NCI-H2227 treated with DMSO at 0.1 percent for 48 hours (cell line): ENCODE data around the gene ITGAE.
"Not testable (repeated sequence)": the region's sequence is repeated elsewhere in the genome, so short reads cannot be mapped to it uniquely, and the experiment has no call there.

Experiments
- DNase-seq: peaks from one replicate; lab custom pipeline; 2025; lab: John Stamatoyannopoulos, UW

Gene ITGAE

GRCh38 chr17:3761036-3761917 lies 39.7 kb downstream of the ITGAE start:
- no peak for DNase-seq

GRCh38 chr17:3759597-3760216 lies 41.3 kb downstream of the ITGAE start:
- DNase-seq, result no peak

GRCh38 chr17:3755335-3756030 lies 45.5 kb downstream of the ITGAE start:
- no peak for DNase-seq

GRCh38 chr17:3754458-3755334 lies 46.3 kb downstream of the ITGAE start:
- peak; percentile 9 for DNase-seq

GRCh38 chr17:3754066-3754457 lies 46.9 kb downstream of the ITGAE start:
- no peak for DNase-seq

GRCh38 chr17:3753624-3754023 lies 47.4 kb downstream of the ITGAE start:
- no peak for DNase-seq

- no peak for DNase-seq
Measured at GRCh38 chr17:3751836-3752235, 49.2 kb downstream of the ITGAE start.

- no peak for DNase-seq
Measured at GRCh38 chr17:3750926-3751325, 50.1 kb downstream of the ITGAE start.

- DNase-seq, result no peak
Measured at GRCh38 chr17:3750296-3750695, 50.7 kb downstream of the ITGAE start.

- no peak for DNase-seq
Measured at GRCh38 chr17:3748576-3748975, 52.4 kb downstream of the ITGAE start.

- DNase-seq, result no peak
Measured at GRCh38 chr17:3747805-3748204, 53.2 kb downstream of the ITGAE start.

- no peak for DNase-seq
Measured at GRCh38 chr17:3745071-3745470, 55.9 kb downstream of the ITGAE start.

GRCh38 chr17:3744014-3744413 lies 57.0 kb downstream of the ITGAE start:
- no peak for DNase-seq

GRCh38 chr17:3740611-3741073 lies 60.3 kb downstream of the ITGAE start:
- no peak for DNase-seq

- DNase-seq, result no peak
Measured at GRCh38 chr17:3739422-3740124, 61.4 kb downstream of the ITGAE start.

- DNase-seq, result peak; percentile 8
Measured at GRCh38 chr17:3738562-3739295, 62.3 kb downstream of the ITGAE start.

- DNase-seq, result no peak
Measured at GRCh38 chr17:3735515-3735914, 65.5 kb downstream of the ITGAE start.

GRCh38 chr17:3734911-3735276 lies 66.1 kb downstream of the ITGAE start:
- DNase-seq, result not testable (repeated sequence)

GRCh38 chr17:3732210-3732621 lies 68.8 kb downstream of the ITGAE start:
- no peak for DNase-seq

- no peak for DNase-seq
Measured at GRCh38 chr17:3730881-3731429, 70.0 kb downstream of the ITGAE start.
